Measurements from ENCODE around the gene GALNT15.

Gene GALNT15

GRCh38 chr3:16231983-16232382 lies 57.5 kb downstream of the GALNT15 start:
- no peak for DNase-seq (ENCODE audit: low read depth)

GRCh38 chr3:16233806-16234205 lies 59.3 kb downstream of the GALNT15 start:
- no peak for DNase-seq (ENCODE audit: low read depth)

GRCh38 chr3:16234281-16234680 lies 59.8 kb downstream of the GALNT15 start:
- no peak for DNase-seq (ENCODE audit: low read depth)

GRCh38 chr3:16236030-16236639 lies 61.7 kb downstream of the GALNT15 start:
- no peak for DNase-seq (ENCODE audit: low read depth)

GRCh38 chr3:16236856-16237393 lies 62.4 kb downstream of the GALNT15 start:
- no peak for DNase-seq (ENCODE audit: low read depth)

- DNase-seq (ENCODE audit: low read depth), result no peak
These were observed 64.7 kb downstream of the GALNT15 start for GRCh38 chr3:16239086-16239770.

- DNase-seq (ENCODE audit: low read depth), result no peak
These were observed 65.3 kb downstream of the GALNT15 start for GRCh38 chr3:16239780-16240179.

GRCh38 chr3:16240229-16241023 lies 65.9 kb downstream of the GALNT15 start:
- no peak for DNase-seq (ENCODE audit: low read depth)

GRCh38 chr3:16241225-16241624 lies 66.7 kb downstream of the GALNT15 start:
- no peak for DNase-seq (ENCODE audit: low read depth)

- DNase-seq (ENCODE audit: low read depth), result no peak
These were observed 67.7 kb downstream of the GALNT15 start for GRCh38 chr3:16242177-16242576.

- DNase-seq (ENCODE audit: low read depth), result no peak
These were observed 69.4 kb downstream of the GALNT15 start for GRCh38 chr3:16243706-16244490.

GRCh38 chr3:16245609-16246008 lies 71.1 kb downstream of the GALNT15 start:
- DNase-seq (ENCODE audit: low read depth), result no peak

- peak; percentile 74 for DNase-seq (ENCODE audit: low read depth)
These were observed 73.0 kb downstream of the GALNT15 start for GRCh38 chr3:16247282-16248061.

GRCh38 chr3:16248556-16248955 lies 74.1 kb downstream of the GALNT15 start:
- DNase-seq (ENCODE audit: low read depth), result no peak

GRCh38 chr3:16249336-16249735 lies 74.9 kb downstream of the GALNT15 start:
- DNase-seq (ENCODE audit: low read depth), result no peak

- no peak for DNase-seq (ENCODE audit: low read depth)
These were observed 75.4 kb downstream of the GALNT15 start for GRCh38 chr3:16249886-16250285.

- DNase-seq (ENCODE audit: low read depth), result no peak
These were observed 77.0 kb downstream of the GALNT15 start for GRCh38 chr3:16251316-16252085.

- DNase-seq (ENCODE audit: low read depth), result no peak
These were observed 77.9 kb downstream of the GALNT15 start for GRCh38 chr3:16252243-16252978.

- DNase-seq (ENCODE audit: low read depth), result no peak
These were observed 78.5 kb downstream of the GALNT15 start for GRCh38 chr3:16252988-16253387.

GRCh38 chr3:16253601-16254000 lies 79.1 kb downstream of the GALNT15 start:
- no peak for DNase-seq (ENCODE audit: low read depth)
